ENCODE results near the gene RAB11B. TPM values are rescaled to one million over a fixed set of nuclear protein-coding genes. Genes with fewer than 3 reads are reported as not detected.

Gene RAB11B
- total RNA-seq, 1 experiment from 2014 or later, result 91.3 TPM

DNA sequence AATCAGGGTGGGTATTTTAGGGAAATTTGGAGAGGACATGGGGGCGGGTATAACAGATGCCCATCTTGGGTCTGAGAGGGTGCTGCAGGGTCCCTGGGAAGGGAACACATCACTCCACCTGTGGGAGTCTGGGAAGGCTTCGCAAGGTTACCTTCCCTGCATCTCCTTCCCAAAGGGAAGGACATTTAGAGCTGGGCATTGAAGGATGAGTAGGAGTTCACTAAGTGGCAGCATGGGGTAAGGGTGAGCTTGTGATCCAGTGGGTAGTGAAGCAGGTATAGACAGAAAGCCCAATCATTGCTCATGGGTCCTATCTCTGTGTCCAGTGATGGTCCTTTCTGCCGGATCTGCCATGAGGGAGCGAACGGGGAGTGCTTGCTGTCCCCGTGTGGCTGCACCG lies 36.1 kb downstream of the RAB11B start:
- H3K4me1 Mint-ChIP-seq (ENCODE audit: low read depth, unreplicated experiment), result no peaks in the 10 kb centered on the region
- H3K36me3 Mint-ChIP-seq (ENCODE audit: insufficient read depth, unreplicated experiment), result no peaks in the 10 kb centered on the region
- H3K27ac Mint-ChIP-seq (ENCODE audit: unreplicated experiment), result no peak overlapping the region
- Histone ChIP-seq H3K36me3 (ENCODE audit: control insufficient read depth, insufficient read depth, low read length) (no peaks in the 10 kb centered on the region), H3K4me1 (peaks cover 11% of the 10 kb centered on the region; the same call in 1 of the 2 replicates), H3K4me3 (ENCODE audit: low read depth, low read length) (no peak overlapping the region), H3K27me3 (replicated peaks; ENCODE audit: control insufficient read depth, insufficient read depth, low read length) (no peaks in the 10 kb centered on the region), H3K9me3 (no peaks in the 10 kb centered on the region)
- no peaks in the 10 kb centered on the region for H3K9me3 Mint-ChIP-seq (ENCODE audit: unreplicated experiment)
- ChIA-PET CTCF (no interaction called here), POLR2A (no interaction called here)
- TF ChIP-seq, protein P1, sequence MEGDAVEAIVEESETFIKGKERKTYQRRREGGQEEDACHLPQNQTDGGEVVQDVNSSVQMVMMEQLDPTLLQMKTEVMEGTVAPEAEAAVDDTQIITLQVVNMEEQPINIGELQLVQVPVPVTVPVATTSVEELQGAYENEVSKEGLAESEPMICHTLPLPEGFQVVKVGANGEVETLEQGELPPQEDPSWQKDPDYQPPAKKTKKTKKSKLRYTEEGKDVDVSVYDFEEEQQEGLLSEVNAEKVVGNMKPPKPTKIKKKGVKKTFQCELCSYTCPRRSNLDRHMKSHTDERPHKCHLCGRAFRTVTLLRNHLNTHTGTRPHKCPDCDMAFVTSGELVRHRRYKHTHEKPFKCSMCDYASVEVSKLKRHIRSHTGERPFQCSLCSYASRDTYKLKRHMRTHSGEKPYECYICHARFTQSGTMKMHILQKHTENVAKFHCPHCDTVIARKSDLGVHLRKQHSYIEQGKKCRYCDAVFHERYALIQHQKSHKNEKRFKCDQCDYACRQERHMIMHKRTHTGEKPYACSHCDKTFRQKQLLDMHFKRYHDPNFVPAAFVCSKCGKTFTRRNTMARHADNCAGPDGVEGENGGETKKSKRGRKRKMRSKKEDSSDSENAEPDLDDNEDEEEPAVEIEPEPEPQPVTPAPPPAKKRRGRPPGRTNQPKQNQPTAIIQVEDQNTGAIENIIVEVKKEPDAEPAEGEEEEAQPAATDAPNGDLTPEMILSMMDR (IDR thresholded peaks at IDR 0.05; ENCODE audit: insufficient read depth in 1 of 2, low read depth in 1 of 2, low read length in 1 of 2, severe bottlenecking in 1 of 2, unreplicated experiment in 1 of 2), result no peak
- no TSS peak for BruUV-seq (replicated peaks)
- H3K4me3 Mint-ChIP-seq (ENCODE audit: unreplicated experiment), result no peak overlapping the region
- intact Hi-C loops (cut with micrococcal nuclease; ENCODE audit: unreplicated experiment), result no loop called here
- no peak for DNase-seq
- H3K27me3 Mint-ChIP-seq (ENCODE audit: insufficient read depth, unreplicated experiment), result no peaks in the 10 kb centered on the region

DNA sequence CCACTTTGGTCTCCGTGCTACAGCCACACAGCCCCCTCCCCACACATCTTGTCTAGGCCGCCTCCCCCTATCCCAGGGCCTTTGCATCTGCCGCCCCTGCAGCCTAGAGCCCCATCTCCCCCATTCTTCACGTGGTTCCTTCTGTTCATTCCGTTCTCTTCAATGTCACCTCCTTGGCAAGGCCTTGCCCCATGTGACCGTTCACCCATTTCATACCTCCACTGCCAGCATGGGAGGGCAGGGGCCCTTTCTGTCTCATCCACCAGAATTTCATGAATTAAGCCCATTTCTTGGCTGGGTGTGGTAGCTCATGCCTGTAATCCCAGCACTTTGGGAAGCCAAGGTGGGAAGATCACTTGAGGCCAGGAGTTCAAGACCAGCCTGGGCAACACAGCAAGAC lies 38.9 kb downstream of the RAB11B start:
- no peaks in the 10 kb centered on the region for H3K27me3 ChIP-seq (replicated peaks; ENCODE audit: control insufficient read depth, insufficient read depth, low read length)
- no peaks in the 10 kb centered on the region for H3K9me3 Mint-ChIP-seq (ENCODE audit: unreplicated experiment)
- no peaks in the 10 kb centered on the region for H3K27me3 Mint-ChIP-seq (ENCODE audit: insufficient read depth, unreplicated experiment)
- CTCF ChIA-PET, result no interaction called here
- H3K36me3 Mint-ChIP-seq (ENCODE audit: insufficient read depth, unreplicated experiment), result no peaks in the 10 kb centered on the region
- intact Hi-C loops (cut with micrococcal nuclease; ENCODE audit: unreplicated experiment), result no loop called here
- no peak overlapping the region for H3K27ac Mint-ChIP-seq (ENCODE audit: unreplicated experiment)
- no peak for DNase-seq
- H3K4me1 Mint-ChIP-seq (ENCODE audit: low read depth, unreplicated experiment), result no peaks in the 10 kb centered on the region
- no peaks in the 10 kb centered on the region for H3K36me3 ChIP-seq (ENCODE audit: control insufficient read depth, insufficient read depth, low read length)
- H3K4me3 ChIP-seq (ENCODE audit: low read depth, low read length), result no peak overlapping the region
- no peak overlapping the region for H3K4me3 Mint-ChIP-seq (ENCODE audit: unreplicated experiment)
- POLR2A ChIA-PET, result no interaction called here
- BruUV-seq (replicated peaks), result no TSS peak
- H3K4me1 ChIP-seq, result peaks cover 2% of the 10 kb centered on the region; the same call in 1 of the 2 replicates
- H3K9me3 ChIP-seq, result no peaks in the 10 kb centered on the region
- TF ChIP-seq, protein P1 (IDR thresholded peaks at IDR 0.05; ENCODE audit: insufficient read depth in 1 of 2, low read depth in 1 of 2, low read length in 1 of 2, severe bottlenecking in 1 of 2, unreplicated experiment in 1 of 2), result no peak

DNA sequence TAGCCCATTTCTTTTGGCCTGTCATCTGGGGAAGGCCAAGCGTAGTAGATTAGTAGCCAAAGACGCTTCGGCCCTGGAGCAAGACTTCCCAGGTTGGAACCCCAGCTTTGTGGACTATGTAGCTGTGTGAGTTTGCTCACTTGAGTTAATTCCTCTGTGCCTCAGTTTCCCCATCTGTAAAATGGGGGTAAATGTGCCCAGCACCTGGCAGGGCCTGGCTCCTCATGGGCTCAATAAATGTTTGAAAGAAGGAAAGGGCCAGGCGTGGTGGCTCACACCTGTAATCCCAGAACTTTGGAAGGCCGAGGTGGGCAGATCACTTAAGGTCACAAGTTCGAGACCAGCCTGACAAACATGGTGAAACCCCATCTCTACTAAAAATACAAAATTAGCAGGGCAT lies 39.7 kb downstream of the RAB11B start:
- ChIA-PET POLR2A (no interaction called here), CTCF (no interaction called here)
- Mint-ChIP-seq H3K4me3 (ENCODE audit: unreplicated experiment) (no peak overlapping the region), H3K27ac (ENCODE audit: unreplicated experiment) (no peak overlapping the region), H3K4me1 (ENCODE audit: low read depth, unreplicated experiment) (no peaks in the 10 kb centered on the region), H3K27me3 (ENCODE audit: insufficient read depth, unreplicated experiment) (no peaks in the 10 kb centered on the region), H3K9me3 (ENCODE audit: unreplicated experiment) (no peaks in the 10 kb centered on the region), H3K36me3 (ENCODE audit: insufficient read depth, unreplicated experiment) (no peaks in the 10 kb centered on the region)
- no peak for DNase-seq
- no peaks in the 10 kb centered on the region for H3K27me3 ChIP-seq (replicated peaks; ENCODE audit: control insufficient read depth, insufficient read depth, low read length)
- TF ChIP-seq, protein P1 (IDR thresholded peaks at IDR 0.05; ENCODE audit: insufficient read depth in 1 of 2, low read depth in 1 of 2, low read length in 1 of 2, severe bottlenecking in 1 of 2, unreplicated experiment in 1 of 2), result no peak
- no TSS peak for BruUV-seq (replicated peaks)
- intact Hi-C loops (cut with micrococcal nuclease; ENCODE audit: unreplicated experiment), result no loop called here
- no peaks in the 10 kb centered on the region for H3K36me3 ChIP-seq (ENCODE audit: control insufficient read depth, insufficient read depth, low read length)
- no peaks in the 10 kb centered on the region for H3K9me3 ChIP-seq
- H3K4me3 ChIP-seq (ENCODE audit: low read depth, low read length), result no peak overlapping the region
- H3K4me1 ChIP-seq, result no peaks in the 10 kb centered on the region
